DND-41 (cell line): ENCODE data around the gene SLC1A7.

Experiments
- ATAC-seq: fragments of 200-7000 bp; cut with Tn5 transposase; 3 replicates; pipeline ENCODE4 v1.9.1; 2021; ENCODE audit warnings: low read depth; ENCODE audit not compliant: insufficient read depth
- DNase-seq: peaks from one replicate; pipeline ENCODE4 v3.0.0-alpha.2; 2020
- H2AFZ ChIP-seq: 2 replicates; pipeline ENCODE4 v1.6.0; 2012; ENCODE audit warnings: low read depth, low read length
- H3K27ac ChIP-seq: 2 replicates; pipeline ENCODE4 v1.5.1; 2012; ENCODE audit warnings: low read length, inconsistent platforms
- H3K27me3 ChIP-seq: fragments of 200-600 bp; sonication (generic); 2 replicates; pipeline ENCODE4 v1.6.0; 2012; ENCODE audit warnings: low read length, mild to moderate bottlenecking, inconsistent platforms; ENCODE audit not compliant: insufficient read depth, poor library complexity
- H3K36me3 ChIP-seq: 2 replicates; pipeline ENCODE4 v1.5.1; 2012; ENCODE audit warnings: low read length, inconsistent platforms; ENCODE audit not compliant: insufficient read depth
- H3K4me1 ChIP-seq: 2 replicates; pipeline ENCODE4 v1.5.1; 2012; ENCODE audit warnings: mild to moderate bottlenecking, low read length; ENCODE audit not compliant: insufficient read depth
- H3K4me2 ChIP-seq: 2 replicates; pipeline ENCODE4 v1.6.0; 2012; ENCODE audit warnings: mild to moderate bottlenecking, moderate library complexity, low read length, inconsistent platforms; ENCODE audit not compliant: insufficient read depth
- H3K4me3 ChIP-seq, 2 experiments: fragments of 200-600 bp in 1 of 2; shearing (Covaris generic) in 1 of 2; 2 replicates each; pipeline ENCODE4 v1.5.1; 2012 to 2016; ENCODE audit warnings: inconsistent platforms in 2 of 2, low read length in 2 of 2, mild to moderate bottlenecking in 2 of 2, low read depth in 1 of 2, moderate library complexity in 1 of 2
- H3K79me2 ChIP-seq: 2 replicates; pipeline ENCODE4 v1.6.0; 2012; ENCODE audit warnings: low read length, inconsistent platforms; ENCODE audit not compliant: insufficient read depth
- H3K9ac ChIP-seq: 2 replicates; pipeline ENCODE4 v1.6.0; 2012; ENCODE audit warnings: low read depth, mild to moderate bottlenecking, inconsistent platforms, low read length, moderate library complexity
- H3K9me3 ChIP-seq: 2 replicates; pipeline ENCODE4 v1.5.1; 2012; ENCODE audit warnings: low read length, moderate library complexity, mild to moderate bottlenecking, inconsistent platforms; ENCODE audit not compliant: insufficient read depth, severe bottlenecking
- H4K20me1 ChIP-seq: 2 replicates; pipeline ENCODE4 v1.6.0; 2012; ENCODE audit warnings: low read length; ENCODE audit not compliant: insufficient read depth
- CTCF ChIP-seq: IDR thresholded peaks from 2 replicates; pipeline ENCODE4 v1.5.1; 2012; ENCODE audit warnings: borderline replicate concordance, low read length, moderate library complexity, mild to moderate bottlenecking; ENCODE audit not compliant: poor library complexity, severe bottlenecking; ENCODE audit errors: extremely low read depth
- EZH2 ChIP-seq: IDR thresholded peaks from 3 replicates; pipeline ENCODE4 v1.6.1; 2012; ENCODE audit warnings: borderline replicate concordance, low read depth, mild to moderate bottlenecking, moderate library complexity, low read length, inconsistent platforms; ENCODE audit not compliant: severe bottlenecking

SLC1A7 gene

GRCh38 chr1:53065391-53065790 lies 77.0 kb downstream of the SLC1A7 start:
- no peak overlapping the region for H3K4me2 ChIP-seq
- H4K20me1 ChIP-seq = no peaks in the 10 kb centered on the region
- peaks cover 11% of the 10 kb centered on the region for H3K27me3 ChIP-seq
- DNase-seq (no peak), ATAC-seq (no peak)
- no peak overlapping the region for H3K9ac ChIP-seq
- H3K9me3 ChIP-seq = no peaks in the 10 kb centered on the region
- no peak overlapping the region for H3K4me3 ChIP-seq
- TF ChIP-seq CTCF (peak; percentile 36), EZH2 (no peak)
- H3K27ac ChIP-seq = no peak overlapping the region
- H3K79me2 ChIP-seq = no peaks in the 10 kb centered on the region
- H3K36me3 ChIP-seq = no peaks in the 10 kb centered on the region
- no peaks in the 10 kb centered on the region for H3K4me1 ChIP-seq
- H2AFZ ChIP-seq = no peak overlapping the region

- H3K27me3 ChIP-seq = peaks cover 16% of the 10 kb centered on the region
- DNase-seq (no peak), ATAC-seq (no peak)
- no peaks in the 10 kb centered on the region for H3K9me3 ChIP-seq
- H3K4me1 ChIP-seq = no peaks in the 10 kb centered on the region
- no peaks in the 10 kb centered on the region for H4K20me1 ChIP-seq
- H2AFZ ChIP-seq = no peak overlapping the region
- no peak overlapping the region for H3K9ac ChIP-seq
- H3K27ac ChIP-seq = no peak overlapping the region
- no peaks in the 10 kb centered on the region for H3K79me2 ChIP-seq
- no peak for TF ChIP-seq EZH2
- no peak for TF ChIP-seq CTCF
- H3K4me3 ChIP-seq = no peak overlapping the region
- H3K36me3 ChIP-seq = no peaks in the 10 kb centered on the region
- H3K4me2 ChIP-seq = no peak overlapping the region
Observed at GRCh38 chr1:53063744-53064515, 78.5 kb downstream of the SLC1A7 start.

- H3K9ac ChIP-seq = no peak overlapping the region
- no peak overlapping the region for H3K4me3 ChIP-seq
- no peaks in the 10 kb centered on the region for H3K4me1 ChIP-seq
- H2AFZ ChIP-seq = no peak overlapping the region
- no peaks in the 10 kb centered on the region for H3K9me3 ChIP-seq
- H3K79me2 ChIP-seq = no peaks in the 10 kb centered on the region
- peaks cover 16% of the 10 kb centered on the region for H3K27me3 ChIP-seq
- H3K27ac ChIP-seq = no peak overlapping the region
- DNase-seq (no peak), ATAC-seq (no peak)
- no peak overlapping the region for H3K4me2 ChIP-seq
- TF ChIP-seq CTCF = no peak
- no peak for TF ChIP-seq EZH2
- no peaks in the 10 kb centered on the region for H3K36me3 ChIP-seq
- H4K20me1 ChIP-seq = no peaks in the 10 kb centered on the region
Observed at GRCh38 chr1:53062708-53063591, 79.5 kb downstream of the SLC1A7 start.
